Kidney tubule cell (primary cell): ENCODE data around the gene SCG5.

Experiments
- DNase-seq: peaks from one replicate; pipeline ENCODE4 v3.0.0-alpha.2; 2018; ENCODE audit warnings: low spot score

The SCG5 gene

GRCh38 chr15:32723171-32723948, 81.8 kb downstream of the SCG5 start:
- DNase-seq, result no peak

- DNase-seq, result no peak
Observed at GRCh38 chr15:32729700-32730395, 88.3 kb downstream of the SCG5 start.

DNA sequence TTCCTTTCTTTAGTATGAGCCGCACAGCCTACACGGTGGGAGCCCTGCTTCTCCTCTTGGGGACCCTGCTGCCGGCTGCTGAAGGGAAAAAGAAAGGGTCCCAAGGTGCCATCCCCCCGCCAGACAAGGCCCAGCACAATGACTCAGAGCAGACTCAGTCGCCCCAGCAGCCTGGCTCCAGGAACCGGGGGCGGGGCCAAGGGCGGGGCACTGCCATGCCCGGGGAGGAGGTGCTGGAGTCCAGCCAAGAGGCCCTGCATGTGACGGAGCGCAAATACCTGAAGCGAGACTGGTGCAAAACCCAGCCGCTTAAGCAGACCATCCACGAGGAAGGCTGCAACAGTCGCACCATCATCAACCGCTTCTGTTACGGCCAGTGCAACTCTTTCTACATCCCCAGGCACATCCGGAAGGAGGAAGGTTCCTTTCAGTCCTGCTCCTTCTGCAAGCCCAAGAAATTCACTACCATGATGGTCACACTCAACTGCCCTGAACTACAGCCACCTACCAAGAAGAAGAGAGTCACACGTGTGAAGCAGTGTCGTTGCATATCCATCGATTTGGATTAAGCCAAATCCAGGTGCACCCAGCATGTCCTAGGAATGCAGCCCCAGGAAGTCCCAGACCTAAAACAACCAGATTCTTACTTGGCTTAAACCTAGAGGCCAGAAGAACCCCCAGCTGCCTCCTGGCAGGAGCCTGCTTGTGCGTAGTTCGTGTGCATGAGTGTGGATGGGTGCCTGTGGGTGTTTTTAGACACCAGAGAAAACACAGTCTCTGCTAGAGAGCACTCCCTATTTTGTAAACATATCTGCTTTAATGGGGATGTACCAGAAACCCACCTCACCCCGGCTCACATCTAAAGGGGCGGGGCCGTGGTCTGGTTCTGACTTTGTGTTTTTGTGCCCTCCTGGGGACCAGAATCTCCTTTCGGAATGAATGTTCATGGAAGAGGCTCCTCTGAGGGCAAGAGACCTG, 89.5 kb downstream of the SCG5 start:
- DNase-seq, result peak; percentile 91

DNA sequence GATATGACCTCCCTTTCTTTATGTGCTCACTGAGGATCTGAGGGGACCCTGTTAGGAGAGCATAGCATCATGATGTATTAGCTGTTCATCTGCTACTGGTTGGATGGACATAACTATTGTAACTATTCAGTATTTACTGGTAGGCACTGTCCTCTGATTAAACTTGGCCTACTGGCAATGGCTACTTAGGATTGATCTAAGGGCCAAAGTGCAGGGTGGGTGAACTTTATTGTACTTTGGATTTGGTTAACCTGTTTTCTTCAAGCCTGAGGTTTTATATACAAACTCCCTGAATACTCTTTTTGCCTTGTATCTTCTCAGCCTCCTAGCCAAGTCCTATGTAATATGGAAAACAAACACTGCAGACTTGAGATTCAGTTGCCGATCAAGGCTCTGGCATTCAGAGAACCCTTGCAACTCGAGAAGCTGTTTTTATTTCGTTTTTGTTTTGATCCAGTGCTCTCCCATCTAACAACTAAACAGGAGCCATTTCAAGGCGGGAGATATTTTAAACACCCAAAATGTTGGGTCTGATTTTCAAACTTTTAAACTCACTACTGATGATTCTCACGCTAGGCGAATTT, 91.2 kb downstream of the SCG5 start:
- no peak for DNase-seq

DNA sequence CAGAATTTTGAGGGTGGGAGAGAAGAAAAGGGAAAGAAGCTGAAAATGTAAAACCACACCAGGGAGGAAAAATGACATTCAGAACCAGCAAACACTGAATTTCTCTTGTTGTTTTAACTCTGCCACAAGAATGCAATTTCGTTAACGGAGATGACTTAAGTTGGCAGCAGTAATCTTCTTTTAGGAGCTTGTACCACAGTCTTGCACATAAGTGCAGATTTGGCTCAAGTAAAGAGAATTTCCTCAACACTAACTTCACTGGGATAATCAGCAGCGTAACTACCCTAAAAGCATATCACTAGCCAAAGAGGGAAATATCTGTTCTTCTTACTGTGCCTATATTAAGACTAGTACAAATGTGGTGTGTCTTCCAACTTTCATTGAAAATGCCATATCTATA, 91.8 kb downstream of the SCG5 start:
- no peak for DNase-seq

DNA sequence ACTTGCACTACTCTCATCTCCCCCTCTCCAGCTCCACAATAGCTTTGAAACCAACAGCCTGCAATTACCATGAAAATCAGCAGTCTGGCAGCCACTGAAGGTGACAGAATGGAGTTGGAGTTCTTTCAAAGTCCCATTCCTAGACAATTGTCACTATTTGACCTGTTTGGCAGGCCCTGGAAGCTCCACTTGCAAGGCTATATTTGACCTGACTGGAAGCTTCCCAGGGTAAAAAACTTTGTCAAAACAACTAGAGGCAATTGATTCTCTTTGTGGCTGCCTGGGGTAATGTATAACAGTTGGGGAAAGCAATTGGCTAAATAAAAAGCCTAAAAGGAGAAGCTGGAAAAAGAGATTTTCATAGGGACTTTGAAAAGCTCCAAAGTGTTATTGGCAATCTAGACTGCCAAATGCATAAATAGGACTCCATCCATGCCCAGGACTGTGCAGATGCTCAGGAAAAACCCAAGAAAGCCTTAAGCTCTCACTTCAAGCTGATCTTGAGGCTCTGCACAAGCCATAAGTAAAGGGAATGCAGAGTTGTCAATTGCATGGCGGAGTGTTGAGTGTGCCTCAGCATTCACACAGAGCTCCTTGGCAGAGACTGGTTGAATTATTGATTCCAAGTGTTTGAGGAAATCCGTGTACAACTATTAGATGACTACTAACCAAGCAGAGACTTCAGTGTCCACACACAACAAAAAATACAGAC, 94.6 kb downstream of the SCG5 start:
- no peak for DNase-seq

DNA sequence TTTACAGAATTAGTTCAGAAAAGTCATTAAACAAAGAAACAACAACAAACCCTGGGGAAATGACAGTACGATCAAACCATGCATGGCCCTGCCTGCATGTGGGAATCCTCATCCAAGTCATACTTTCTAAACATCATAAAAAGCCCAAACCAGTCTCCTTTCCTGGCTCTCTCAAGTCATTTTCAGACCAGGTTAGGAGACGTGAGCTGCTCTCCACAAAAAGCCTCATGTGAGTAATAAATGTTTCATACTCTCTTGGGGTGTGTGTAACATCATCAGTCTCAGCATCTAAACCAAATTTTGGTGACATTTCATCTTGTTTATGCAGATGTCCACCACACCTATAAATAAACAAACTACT, 95.2 kb downstream of the SCG5 start:
- no peak for DNase-seq

- DNase-seq, result no peak
Observed at GRCh38 chr15:32737304-32737703, 95.8 kb downstream of the SCG5 start.

- no peak for DNase-seq
Observed at GRCh38 chr15:32738666-32739065, 97.2 kb downstream of the SCG5 start.

- no peak for DNase-seq
Observed at GRCh38 chr15:32739522-32740063, 98.1 kb downstream of the SCG5 start.

DNA sequence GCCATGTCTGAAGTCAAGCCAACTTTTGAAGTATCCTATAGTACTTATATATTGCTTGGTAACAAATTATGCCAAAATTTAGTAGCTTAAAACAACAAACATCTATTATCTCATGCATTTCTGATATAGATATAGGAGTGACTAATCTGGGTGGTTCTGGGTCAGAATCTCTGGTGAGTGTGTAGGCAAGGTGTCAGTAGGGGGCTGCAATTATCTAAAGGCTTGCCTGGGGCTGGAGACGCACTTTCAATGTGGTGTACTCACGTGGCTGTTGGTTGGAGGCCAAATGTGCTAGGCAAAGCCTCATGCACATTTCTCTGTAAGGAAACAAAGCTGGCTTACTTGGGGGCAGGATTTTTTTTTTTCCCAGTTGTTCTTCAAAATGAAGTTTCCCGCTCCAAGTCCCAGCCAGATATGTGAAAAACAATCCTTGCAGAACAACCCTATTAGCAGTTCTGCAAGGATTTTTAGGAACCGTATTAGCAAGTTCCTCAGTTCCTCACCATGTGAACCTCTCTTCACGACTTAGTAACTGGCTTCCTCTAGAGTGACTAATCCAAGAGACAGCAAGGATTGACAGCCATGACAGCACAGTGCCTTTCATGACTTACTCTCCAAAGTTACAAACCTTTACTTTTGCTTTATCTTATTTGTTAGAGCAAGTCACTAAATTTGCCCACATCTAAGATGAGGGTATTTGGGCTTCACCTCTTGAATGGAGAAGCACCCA, 102.1 kb downstream of the SCG5 start:
- peak; percentile 9 for DNase-seq

DNA sequence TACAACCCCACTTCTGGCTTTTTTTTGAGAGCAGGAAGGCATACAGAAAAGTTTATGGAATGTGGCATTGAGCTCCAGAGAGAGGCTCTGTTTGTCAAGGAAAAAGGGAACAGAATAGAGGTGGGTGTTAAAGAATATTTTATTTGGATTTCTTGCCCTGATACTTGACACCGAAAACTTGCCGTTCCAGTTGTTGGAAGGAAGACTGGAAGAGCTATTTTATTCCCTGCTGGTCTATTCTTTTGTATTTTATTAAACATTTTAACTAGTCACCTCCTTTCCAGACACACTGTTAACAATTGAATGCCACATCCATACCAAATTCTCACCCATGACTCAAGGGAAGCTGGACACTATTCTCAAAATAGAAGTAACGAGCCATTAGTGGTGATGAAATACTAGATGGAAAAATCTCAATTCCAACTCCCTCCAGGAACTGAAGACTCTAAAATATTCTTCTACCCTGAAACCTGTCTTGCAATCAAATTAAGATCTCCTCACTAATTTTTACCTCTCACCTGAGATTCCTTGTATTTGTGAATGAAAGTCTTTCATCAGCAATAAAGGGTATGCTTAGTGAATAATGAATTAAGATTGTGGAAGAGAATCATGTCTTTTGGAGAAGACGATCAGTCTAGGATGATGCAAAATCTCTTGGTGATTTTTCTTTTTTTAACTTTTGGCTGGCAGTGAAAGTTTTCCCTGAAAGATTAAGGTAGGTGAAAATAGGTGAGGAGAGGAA, 104.8 kb downstream of the SCG5 start:
- DNase-seq, result no peak
